ENCODE data around the gene SLC25A23. TPM values are rescaled to one million over a fixed set of nuclear protein-coding genes. Genes with fewer than 3 reads are reported as not detected.

SLC25A23 gene
- total RNA-seq, 1 donor from 2014 or later, result 50.8 TPM

DNA sequence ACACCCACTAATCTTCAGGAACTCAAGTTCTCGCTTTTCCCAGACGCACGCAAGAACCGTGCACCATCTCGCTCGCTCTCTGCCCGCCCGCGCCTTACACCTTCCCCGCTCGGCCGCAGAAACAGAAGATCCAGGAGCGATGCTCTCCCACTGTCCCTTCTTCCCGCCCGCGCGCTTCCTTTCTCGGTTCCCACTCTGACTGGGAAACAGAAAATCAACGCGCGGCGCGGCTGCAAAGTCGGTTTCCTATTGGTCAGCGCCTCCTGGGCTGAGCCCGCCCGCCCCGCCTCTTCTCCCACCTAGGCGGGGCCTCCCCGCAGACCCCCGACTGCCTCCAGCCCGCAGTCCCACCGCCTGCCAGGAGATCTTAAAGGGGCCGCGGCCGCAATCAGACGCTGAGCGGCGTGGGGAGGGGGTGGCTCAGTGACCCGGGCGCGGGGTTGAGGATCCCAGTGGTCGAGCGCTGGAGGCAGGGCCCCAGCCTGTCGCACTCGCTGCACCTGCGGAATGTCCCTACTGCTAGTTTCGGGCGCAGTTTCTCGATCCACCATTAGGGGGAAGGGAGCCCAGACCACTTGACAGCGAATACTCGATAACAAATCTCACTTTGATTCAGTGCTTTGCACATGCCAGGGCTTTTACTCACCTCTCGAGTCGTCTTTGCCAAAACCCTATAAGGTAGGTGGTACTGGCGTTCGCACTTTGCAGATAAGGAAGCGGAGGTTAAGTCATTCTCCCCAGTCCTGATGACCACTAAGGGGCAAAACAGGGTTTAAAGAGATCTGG lies 700 bp upstream of the SLC25A23 start:
- H3K4me1 Mint-ChIP-seq (ENCODE audit: unreplicated experiment), result peaks cover 21% of the 10 kb centered on the region
- peak overlapping the region; percentile 94 for H3K4me3 Mint-ChIP-seq (ENCODE audit: unreplicated experiment)
- H3K36me3 Mint-ChIP-seq (ENCODE audit: unreplicated experiment), result peaks cover 10% of the 10 kb centered on the region
- TF ChIP-seq, protein P1, sequence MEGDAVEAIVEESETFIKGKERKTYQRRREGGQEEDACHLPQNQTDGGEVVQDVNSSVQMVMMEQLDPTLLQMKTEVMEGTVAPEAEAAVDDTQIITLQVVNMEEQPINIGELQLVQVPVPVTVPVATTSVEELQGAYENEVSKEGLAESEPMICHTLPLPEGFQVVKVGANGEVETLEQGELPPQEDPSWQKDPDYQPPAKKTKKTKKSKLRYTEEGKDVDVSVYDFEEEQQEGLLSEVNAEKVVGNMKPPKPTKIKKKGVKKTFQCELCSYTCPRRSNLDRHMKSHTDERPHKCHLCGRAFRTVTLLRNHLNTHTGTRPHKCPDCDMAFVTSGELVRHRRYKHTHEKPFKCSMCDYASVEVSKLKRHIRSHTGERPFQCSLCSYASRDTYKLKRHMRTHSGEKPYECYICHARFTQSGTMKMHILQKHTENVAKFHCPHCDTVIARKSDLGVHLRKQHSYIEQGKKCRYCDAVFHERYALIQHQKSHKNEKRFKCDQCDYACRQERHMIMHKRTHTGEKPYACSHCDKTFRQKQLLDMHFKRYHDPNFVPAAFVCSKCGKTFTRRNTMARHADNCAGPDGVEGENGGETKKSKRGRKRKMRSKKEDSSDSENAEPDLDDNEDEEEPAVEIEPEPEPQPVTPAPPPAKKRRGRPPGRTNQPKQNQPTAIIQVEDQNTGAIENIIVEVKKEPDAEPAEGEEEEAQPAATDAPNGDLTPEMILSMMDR (IDR thresholded peaks at IDR 0.05), result peak; percentile 59
- H3K27me3 Mint-ChIP-seq (ENCODE audit: unreplicated experiment), result peaks cover 18% of the 10 kb centered on the region
- no peaks in the 10 kb centered on the region for H3K9me3 Mint-ChIP-seq (ENCODE audit: unreplicated experiment)
- H3K27ac Mint-ChIP-seq (ENCODE audit: unreplicated experiment), result peak overlapping the region; percentile 86
- peak; percentile 98 for DNase-seq (ENCODE audit: extremely low spot score, unreplicated experiment)

GRCh38 chr19:6458695-6459261 lies 814 bp downstream of the SLC25A23 start:
- Mint-ChIP-seq H3K27me3 (ENCODE audit: unreplicated experiment) (peaks cover 8% of the 10 kb centered on the region), H3K9me3 (ENCODE audit: unreplicated experiment) (peaks cover 4% of the 10 kb centered on the region), H3K27ac (ENCODE audit: unreplicated experiment) (peak overlapping the region; percentile 54), H3K4me1 (ENCODE audit: unreplicated experiment) (peaks cover 17% of the 10 kb centered on the region), H3K36me3 (ENCODE audit: unreplicated experiment) (peaks cover 24% of the 10 kb centered on the region), H3K4me3 (ENCODE audit: unreplicated experiment) (peak overlapping the region; percentile 89)
- DNase-seq (ENCODE audit: extremely low spot score, unreplicated experiment), result no peak
- TF ChIP-seq, protein P1 (IDR thresholded peaks at IDR 0.05), result no peak

GRCh38 chr19:6457958-6458694 lies 1.5 kb downstream of the SLC25A23 start:
- H3K4me1 Mint-ChIP-seq (ENCODE audit: unreplicated experiment), result peaks cover 17% of the 10 kb centered on the region
- peaks cover 30% of the 10 kb centered on the region for H3K36me3 Mint-ChIP-seq (ENCODE audit: unreplicated experiment)
- peaks cover 7% of the 10 kb centered on the region for H3K27me3 Mint-ChIP-seq (ENCODE audit: unreplicated experiment)
- TF ChIP-seq, protein P1 (IDR thresholded peaks at IDR 0.05), result no peak
- H3K27ac Mint-ChIP-seq (ENCODE audit: unreplicated experiment), result no peak overlapping the region
- H3K9me3 Mint-ChIP-seq (ENCODE audit: unreplicated experiment), result peaks cover 8% of the 10 kb centered on the region
- no peak for DNase-seq (ENCODE audit: extremely low spot score, unreplicated experiment)
- H3K4me3 Mint-ChIP-seq (ENCODE audit: unreplicated experiment), result peak overlapping the region; percentile 89

GRCh38 chr19:6455924-6456323 lies 3.7 kb downstream of the SLC25A23 start:
- Mint-ChIP-seq H3K36me3 (ENCODE audit: unreplicated experiment) (peaks cover 43% of the 10 kb centered on the region), H3K4me3 (ENCODE audit: unreplicated experiment) (no peak overlapping the region), H3K4me1 (ENCODE audit: unreplicated experiment) (peaks cover 17% of the 10 kb centered on the region), H3K27ac (ENCODE audit: unreplicated experiment) (no peak overlapping the region), H3K27me3 (ENCODE audit: unreplicated experiment) (no peaks in the 10 kb centered on the region), H3K9me3 (ENCODE audit: unreplicated experiment) (peaks cover 8% of the 10 kb centered on the region)
- no peak for DNase-seq (ENCODE audit: extremely low spot score, unreplicated experiment)
- TF ChIP-seq, protein P1 (IDR thresholded peaks at IDR 0.05), result no peak
